ENCODE measurements around the gene TPRX1.
"Not testable (repeated sequence)": the region's sequence is repeated elsewhere in the genome, so short reads cannot be mapped to it uniquely, and the experiment has no call there.

Gene TPRX1

GRCh38 chr19:47769534-47769933 lies 34.8 kb downstream of the TPRX1 start:
- FAIRE-seq (no peak), DNase-seq (ENCODE audit: insufficient read length, low spot score) (no peak)
- TF ChIP-seq TAF1 (IDR thresholded peaks at IDR 0.05; ENCODE audit: low read depth, low read length): no peak
- no peak for TF ChIP-seq POLR2A (IDR thresholded peaks at IDR 0.05; ENCODE audit: low read depth, low read length)
- no peak for TF ChIP-seq SPI1 (IDR thresholded peaks at IDR 0.05; ENCODE audit: low read depth, low read length)
- TF ChIP-seq PAX5 (IDR thresholded peaks at IDR 0.05; ENCODE audit: insufficient read depth, low read length, severe bottlenecking): no peak
- no peak for TF ChIP-seq POLR2AphosphoS5 (IDR thresholded peaks at IDR 0.05; ENCODE audit: low read depth, low read length)
- no peak for TF ChIP-seq POU2F2 (IDR thresholded peaks at IDR 0.05; ENCODE audit: low read depth, low read length)

DNA sequence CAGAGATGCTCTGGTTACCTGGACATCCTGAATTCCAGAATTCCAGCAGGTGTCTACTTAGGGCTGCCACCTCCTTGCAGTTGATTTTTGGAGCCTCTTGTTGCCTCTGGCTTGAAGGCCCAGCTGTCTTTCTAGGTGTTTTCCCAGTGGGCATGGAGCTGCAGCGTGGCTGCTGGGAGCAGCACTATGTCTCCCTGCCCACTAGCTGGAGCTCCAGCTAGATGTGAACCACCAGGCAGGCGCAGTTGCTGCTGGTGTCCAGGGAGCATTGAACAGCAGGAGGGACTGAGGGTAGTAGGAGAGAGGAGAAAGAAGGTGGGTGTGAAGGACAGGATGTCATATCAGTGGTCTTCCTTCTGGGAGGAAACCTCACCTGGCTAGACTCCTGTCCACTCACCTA lies 35.7 kb downstream of the TPRX1 start:
- no peak for DNase-seq (ENCODE audit: insufficient read length, low spot score)
- no peak for FAIRE-seq
- TF ChIP-seq POLR2AphosphoS5 (IDR thresholded peaks at IDR 0.05; ENCODE audit: low read depth, low read length): no peak
- TF ChIP-seq TAF1 (IDR thresholded peaks at IDR 0.05; ENCODE audit: low read depth, low read length): no peak
- no peak for TF ChIP-seq POU2F2 (IDR thresholded peaks at IDR 0.05; ENCODE audit: low read depth, low read length)
- TF ChIP-seq SPI1 (IDR thresholded peaks at IDR 0.05; ENCODE audit: low read depth, low read length): no peak
- TF ChIP-seq POLR2A (IDR thresholded peaks at IDR 0.05; ENCODE audit: low read depth, low read length): no peak
- TF ChIP-seq PAX5 (IDR thresholded peaks at IDR 0.05; ENCODE audit: insufficient read depth, low read length, severe bottlenecking): no peak

DNA sequence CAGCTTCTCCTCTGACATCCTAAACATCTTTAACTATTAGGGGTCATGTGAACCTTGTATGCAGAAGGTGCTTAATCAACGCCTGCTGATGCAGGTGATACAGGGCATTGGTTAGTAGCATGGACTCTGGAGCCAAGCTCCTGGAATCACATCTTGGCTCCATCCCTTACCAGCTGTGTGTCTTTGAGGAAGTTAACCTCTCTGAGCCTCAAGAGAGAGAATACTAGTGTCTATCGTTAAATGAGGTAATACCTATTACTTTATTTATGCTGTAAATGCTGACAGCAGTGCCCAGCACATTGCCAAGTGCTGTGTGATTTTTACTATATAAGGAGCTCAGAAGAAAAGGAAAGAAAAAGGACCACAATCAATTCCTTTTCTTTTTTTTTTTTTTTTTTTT lies 37.0 kb downstream of the TPRX1 start:
- TF ChIP-seq POLR2AphosphoS5 (IDR thresholded peaks at IDR 0.05; ENCODE audit: low read depth, low read length) (no peak), TAF1 (IDR thresholded peaks at IDR 0.05; ENCODE audit: low read depth, low read length) (no peak), POU2F2 (IDR thresholded peaks at IDR 0.05; ENCODE audit: low read depth, low read length) (no peak), POLR2A (IDR thresholded peaks at IDR 0.05; ENCODE audit: low read depth, low read length) (no peak), PAX5 (IDR thresholded peaks at IDR 0.05; ENCODE audit: insufficient read depth, low read length, severe bottlenecking) (no peak), SPI1 (IDR thresholded peaks at IDR 0.05; ENCODE audit: low read depth, low read length) (no peak)
- no peak for FAIRE-seq
- no peak for DNase-seq (ENCODE audit: insufficient read length, low spot score)

- FAIRE-seq (no peak), DNase-seq (ENCODE audit: insufficient read length, low spot score) (no peak)
- TF ChIP-seq POLR2A (IDR thresholded peaks at IDR 0.05; ENCODE audit: low read depth, low read length): no peak
- no peak for TF ChIP-seq POLR2AphosphoS5 (IDR thresholded peaks at IDR 0.05; ENCODE audit: low read depth, low read length)
These were observed 37.7 kb downstream of the TPRX1 start for GRCh38 chr19:47766670-47767069.

- FAIRE-seq: no peak
- TF ChIP-seq SPI1 (IDR thresholded peaks at IDR 0.05; ENCODE audit: low read depth, low read length) (no peak), POU2F2 (IDR thresholded peaks at IDR 0.05; ENCODE audit: low read depth, low read length) (no peak), POLR2AphosphoS5 (IDR thresholded peaks at IDR 0.05; ENCODE audit: low read depth, low read length) (no peak)
- DNase-seq (ENCODE audit: insufficient read length, low spot score): no peak
These were observed 38.1 kb downstream of the TPRX1 start for GRCh38 chr19:47766359-47766620.

DNA sequence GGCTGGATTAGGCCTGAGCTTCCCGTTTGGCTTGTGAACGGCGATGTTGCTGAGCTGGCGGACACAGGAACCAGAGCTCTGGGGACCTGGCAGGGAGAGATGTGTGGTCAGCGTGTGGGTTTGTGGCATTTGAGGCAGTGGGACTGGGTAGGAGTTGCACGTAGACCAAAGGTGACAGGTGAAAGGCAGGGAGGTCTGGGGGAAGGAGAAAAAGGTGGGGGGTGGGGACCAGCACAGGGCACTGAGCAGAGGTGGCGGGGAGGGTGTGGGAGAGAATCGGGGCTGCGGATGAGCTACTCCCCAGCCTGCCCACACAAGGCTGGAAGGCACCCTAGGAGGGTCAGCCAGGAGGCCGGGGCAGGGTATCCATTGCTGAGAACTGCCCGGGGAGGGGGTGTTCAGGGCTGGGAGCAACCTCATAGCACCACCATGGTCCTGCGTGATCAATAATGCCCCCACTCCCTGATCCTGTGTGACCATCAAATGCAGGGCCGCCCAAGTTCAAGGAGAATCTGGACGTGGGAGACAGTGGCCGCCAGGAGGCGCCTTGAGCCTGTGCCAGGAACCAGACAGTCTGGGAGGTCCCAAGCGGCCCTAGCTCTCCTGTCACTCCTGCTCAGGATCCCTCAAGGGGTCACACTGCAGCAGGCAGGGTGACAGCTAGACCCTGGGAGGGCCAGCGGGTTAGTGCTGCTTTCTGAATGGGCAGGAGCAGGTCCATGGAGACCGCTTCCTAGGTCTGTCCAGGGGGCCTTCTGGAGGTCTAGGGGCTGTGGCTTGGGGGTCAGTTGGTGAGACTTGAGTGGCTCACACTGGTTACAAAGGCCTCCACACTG lies 38.6 kb downstream of the TPRX1 start:
- DNase-seq (ENCODE audit: insufficient read length, low spot score) (no peak), FAIRE-seq (peak; percentile 43)
- TF ChIP-seq POLR2A (IDR thresholded peaks at IDR 0.05; ENCODE audit: low read depth, low read length) (no peak), PAX5 (IDR thresholded peaks at IDR 0.05; ENCODE audit: insufficient read depth, low read length, severe bottlenecking) (no peak), TAF1 (IDR thresholded peaks at IDR 0.05; ENCODE audit: low read depth, low read length) (no peak), SPI1 (IDR thresholded peaks at IDR 0.05; ENCODE audit: low read depth, low read length) (no peak), POU2F2 (IDR thresholded peaks at IDR 0.05; ENCODE audit: low read depth, low read length) (no peak), POLR2AphosphoS5 (IDR thresholded peaks at IDR 0.05; ENCODE audit: low read depth, low read length) (no peak)

- not testable (repeated sequence) for DNase-seq (ENCODE audit: insufficient read length, low spot score); FAIRE-seq
These were observed 39.6 kb downstream of the TPRX1 start for GRCh38 chr19:47764705-47765104.

- DNase-seq (ENCODE audit: insufficient read length, low spot score) (no peak), FAIRE-seq (no peak)
- TF ChIP-seq SPI1 (IDR thresholded peaks at IDR 0.05; ENCODE audit: low read depth, low read length) (no peak), POLR2AphosphoS5 (IDR thresholded peaks at IDR 0.05; ENCODE audit: low read depth, low read length) (no peak), POU2F2 (IDR thresholded peaks at IDR 0.05; ENCODE audit: low read depth, low read length) (no peak), POLR2A (IDR thresholded peaks at IDR 0.05; ENCODE audit: low read depth, low read length) (no peak), PAX5 (IDR thresholded peaks at IDR 0.05; ENCODE audit: insufficient read depth, low read length, severe bottlenecking) (no peak), TAF1 (IDR thresholded peaks at IDR 0.05; ENCODE audit: low read depth, low read length) (no peak)
These were observed 41.6 kb downstream of the TPRX1 start for GRCh38 chr19:47762615-47763308.

- no peak for FAIRE-seq
- TF ChIP-seq POLR2A (IDR thresholded peaks at IDR 0.05; ENCODE audit: low read depth, low read length): no peak
- no peak for TF ChIP-seq PAX5 (IDR thresholded peaks at IDR 0.05; ENCODE audit: insufficient read depth, low read length, severe bottlenecking)
- TF ChIP-seq TAF1 (IDR thresholded peaks at IDR 0.05; ENCODE audit: low read depth, low read length): no peak
- no peak for TF ChIP-seq POU2F2 (IDR thresholded peaks at IDR 0.05; ENCODE audit: low read depth, low read length)
- TF ChIP-seq POLR2AphosphoS5 (IDR thresholded peaks at IDR 0.05; ENCODE audit: low read depth, low read length): no peak
- no peak for TF ChIP-seq SPI1 (IDR thresholded peaks at IDR 0.05; ENCODE audit: low read depth, low read length)
These were observed 42.2 kb downstream of the TPRX1 start for GRCh38 chr19:47762151-47762550.

GRCh38 chr19:47761566-47761965 lies 42.8 kb downstream of the TPRX1 start:
- no peak for TF ChIP-seq POU2F2 (IDR thresholded peaks at IDR 0.05; ENCODE audit: low read depth, low read length)
- peak; percentile 66 for TF ChIP-seq SPI1 (IDR thresholded peaks at IDR 0.05; ENCODE audit: low read depth, low read length)
- FAIRE-seq (no peak), DNase-seq (ENCODE audit: insufficient read length, low spot score) (no peak)

More at GRCh38 chr19:47762151-47762550, 42.2 kb downstream of the TPRX1 start:
- no peak for DNase-seq (ENCODE audit: insufficient read length, low spot score)
